ENCODE data around the gene NGB.

The NGB gene

GRCh38 chr14:77299771-77300170, 28.8 kb upstream of the NGB start:
- no peaks in the 10 kb centered on the region for H3K9me2 ChIP-seq (replicated peaks; ENCODE audit: low read depth, low read length)
- no peak for TF ChIP-seq CTCF (conservative IDR thresholded peaks at IDR 0.05; ENCODE audit: low read length)
- TF ChIP-seq EZH2phosphoT487 (IDR thresholded peaks at IDR 0.05; ENCODE audit: borderline replicate concordance), result no peak
- H3K4me1 ChIP-seq (ENCODE audit: insufficient read depth, low read length, poor library complexity, severe bottlenecking), result no peaks in the 10 kb centered on the region
- H3K4me2 ChIP-seq (ENCODE audit: low read depth, low read length, poor library complexity, severe bottlenecking), result no peak overlapping the region
- H3K9me3 ChIP-seq (ENCODE audit: insufficient read depth, low read depth, low read length), result no peaks in the 10 kb centered on the region
- H3K36me3 ChIP-seq (ENCODE audit: insufficient read depth, low read length), result peaks cover 40% of the 10 kb centered on the region; the same call in 1 of the 2 replicates
- no peak overlapping the region for H3K9ac ChIP-seq (ENCODE audit: low read depth, low read length, poor library complexity, severe bottlenecking)
- H3K4me3 ChIP-seq (ENCODE audit: low read length, poor library complexity, severe bottlenecking), result no peak overlapping the region
- H3K79me2 ChIP-seq (ENCODE audit: insufficient read depth, low read length), result no peaks in the 10 kb centered on the region
- no peaks in the 10 kb centered on the region for H3K27me3 ChIP-seq (ENCODE audit: insufficient read depth, low read length, poor library complexity, severe bottlenecking)
- no peaks in the 10 kb centered on the region for H3F3A ChIP-seq (ENCODE audit: low read depth)
- no peaks in the 10 kb centered on the region for H4K20me1 ChIP-seq (ENCODE audit: insufficient read depth, low read length, poor library complexity, severe bottlenecking)
- no peak overlapping the region for H2AFZ ChIP-seq (ENCODE audit: low read length)

- no peaks in the 10 kb centered on the region for H4K20me1 ChIP-seq (ENCODE audit: insufficient read depth, low read length, poor library complexity, severe bottlenecking)
- no peaks in the 10 kb centered on the region for H3K9me2 ChIP-seq (replicated peaks; ENCODE audit: low read depth, low read length)
- H2AFZ ChIP-seq (ENCODE audit: low read length), result no peak overlapping the region
- H3K36me3 ChIP-seq (ENCODE audit: insufficient read depth, low read length), result peaks cover 33% of the 10 kb centered on the region; the same call in 1 of the 2 replicates
- no peak overlapping the region for H3K4me3 ChIP-seq (ENCODE audit: low read length, poor library complexity, severe bottlenecking)
- H3K79me2 ChIP-seq (ENCODE audit: insufficient read depth, low read length), result no peaks in the 10 kb centered on the region
- TF ChIP-seq CTCF (conservative IDR thresholded peaks at IDR 0.05; ENCODE audit: low read length) (no peak), EZH2phosphoT487 (IDR thresholded peaks at IDR 0.05; ENCODE audit: borderline replicate concordance) (no peak)
- no peaks in the 10 kb centered on the region for H3K4me1 ChIP-seq (ENCODE audit: insufficient read depth, low read length, poor library complexity, severe bottlenecking)
- no peaks in the 10 kb centered on the region for H3F3A ChIP-seq (ENCODE audit: low read depth)
- H3K9ac ChIP-seq (ENCODE audit: low read depth, low read length, poor library complexity, severe bottlenecking), result no peak overlapping the region
- no peaks in the 10 kb centered on the region for H3K27me3 ChIP-seq (ENCODE audit: insufficient read depth, low read length, poor library complexity, severe bottlenecking)
- H3K9me3 ChIP-seq (ENCODE audit: insufficient read depth, low read depth, low read length), result no peaks in the 10 kb centered on the region
- no peak overlapping the region for H3K4me2 ChIP-seq (ENCODE audit: low read depth, low read length, poor library complexity, severe bottlenecking)
Measured at GRCh38 chr14:77296906-77297305, 25.9 kb upstream of the NGB start.

GRCh38 chr14:77296155-77296554, 25.1 kb upstream of the NGB start:
- Histone ChIP-seq H3K9me3 (ENCODE audit: insufficient read depth, low read depth, low read length) (no peaks in the 10 kb centered on the region), H2AFZ (ENCODE audit: low read length) (no peak overlapping the region), H3K9ac (ENCODE audit: low read depth, low read length, poor library complexity, severe bottlenecking) (no peak overlapping the region), H3K36me3 (ENCODE audit: insufficient read depth, low read length) (peaks cover 33% of the 10 kb centered on the region; the same call in 1 of the 2 replicates), H3F3A (ENCODE audit: low read depth) (no peaks in the 10 kb centered on the region), H3K4me2 (ENCODE audit: low read depth, low read length, poor library complexity, severe bottlenecking) (no peak overlapping the region), H3K4me1 (ENCODE audit: insufficient read depth, low read length, poor library complexity, severe bottlenecking) (no peaks in the 10 kb centered on the region), H3K4me3 (ENCODE audit: low read length, poor library complexity, severe bottlenecking) (no peak overlapping the region), H3K9me2 (replicated peaks; ENCODE audit: low read depth, low read length) (no peaks in the 10 kb centered on the region), H4K20me1 (ENCODE audit: insufficient read depth, low read length, poor library complexity, severe bottlenecking) (no peaks in the 10 kb centered on the region), H3K27me3 (ENCODE audit: insufficient read depth, low read length, poor library complexity, severe bottlenecking) (no peaks in the 10 kb centered on the region), H3K79me2 (ENCODE audit: insufficient read depth, low read length) (no peaks in the 10 kb centered on the region)
- TF ChIP-seq CTCF (conservative IDR thresholded peaks at IDR 0.05; ENCODE audit: low read length), result no peak
- no peak for TF ChIP-seq EZH2phosphoT487 (IDR thresholded peaks at IDR 0.05; ENCODE audit: borderline replicate concordance)

All from Loucy (cell line).